Endometrial microvascular endothelial cells (primary cell): Measurements from ENCODE around the gene IMP3. TPM values are rescaled to one million over a fixed set of nuclear protein-coding genes. Genes with fewer than 3 reads are reported as not detected.

Experiments
- in situ Hi-C: cut with HindIII; loops from 2 replicates; pipeline ENCODE4 v1.10.0; 2017; ENCODE audit warnings: low sequenced_read_pairs, low pct_unique_long_range_greater_than_20kb; ENCODE audit errors: inconsistent ontology term
- total RNA-seq: library from RNA; depleted of rRNA; stranded (reverse); fragments of >200 nt; gene quantifications from one replicate; pipeline ENCODE4 v1.2.3, GENCODE V29; 2015; ENCODE audit errors: inconsistent ontology term

IMP3 gene
- total RNA-seq, 1 donor from 2014 or later = 79.8 TPM

- in situ Hi-C loops = no loop called here
These were observed 13.4 kb upstream of the IMP3 start for GRCh38 chr15:75653347-75653913.

- in situ Hi-C loops = no loop called here
These were observed 12.0 kb upstream of the IMP3 start for GRCh38 chr15:75651810-75652543.

- in situ Hi-C loops = no loop called here
These were observed 11.1 kb upstream of the IMP3 start for GRCh38 chr15:75650908-75651809.

- in situ Hi-C loops = no loop called here
These were observed 9.8 kb upstream of the IMP3 start for GRCh38 chr15:75649848-75650247.

DNA sequence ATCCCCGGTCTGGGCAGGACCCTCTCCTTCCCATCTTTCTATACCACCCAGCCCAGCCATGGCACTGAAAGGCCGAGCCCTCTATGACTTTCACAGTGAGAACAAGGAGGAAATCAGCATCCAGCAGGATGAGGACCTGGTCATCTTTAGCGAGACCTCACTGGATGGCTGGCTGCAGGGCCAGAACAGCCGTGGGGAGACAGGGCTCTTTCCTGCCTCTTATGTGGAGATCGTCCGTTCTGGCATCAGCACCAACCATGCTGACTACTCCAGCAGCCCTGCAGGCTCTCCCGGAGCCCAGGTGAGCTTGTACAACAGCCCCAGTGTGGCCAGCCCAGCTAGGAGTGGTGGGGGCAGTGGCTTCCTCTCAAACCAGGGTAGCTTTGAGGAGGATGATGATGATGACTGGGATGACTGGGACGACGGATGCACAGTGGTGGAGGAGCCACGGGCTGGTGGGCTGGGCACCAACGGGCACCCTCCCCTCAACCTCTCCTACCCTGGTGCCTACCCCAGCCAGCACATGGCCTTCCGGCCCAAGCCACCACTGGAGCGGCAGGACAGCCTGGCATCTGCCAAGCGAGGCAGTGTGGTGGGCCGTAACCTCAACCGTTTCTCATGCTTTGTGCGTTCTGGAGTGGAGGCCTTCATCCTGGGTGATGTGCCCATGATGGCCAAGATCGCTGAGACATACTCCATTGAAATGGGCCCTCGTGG, 9.2 kb upstream of the IMP3 start:
- in situ Hi-C loops = no loop called here

DNA sequence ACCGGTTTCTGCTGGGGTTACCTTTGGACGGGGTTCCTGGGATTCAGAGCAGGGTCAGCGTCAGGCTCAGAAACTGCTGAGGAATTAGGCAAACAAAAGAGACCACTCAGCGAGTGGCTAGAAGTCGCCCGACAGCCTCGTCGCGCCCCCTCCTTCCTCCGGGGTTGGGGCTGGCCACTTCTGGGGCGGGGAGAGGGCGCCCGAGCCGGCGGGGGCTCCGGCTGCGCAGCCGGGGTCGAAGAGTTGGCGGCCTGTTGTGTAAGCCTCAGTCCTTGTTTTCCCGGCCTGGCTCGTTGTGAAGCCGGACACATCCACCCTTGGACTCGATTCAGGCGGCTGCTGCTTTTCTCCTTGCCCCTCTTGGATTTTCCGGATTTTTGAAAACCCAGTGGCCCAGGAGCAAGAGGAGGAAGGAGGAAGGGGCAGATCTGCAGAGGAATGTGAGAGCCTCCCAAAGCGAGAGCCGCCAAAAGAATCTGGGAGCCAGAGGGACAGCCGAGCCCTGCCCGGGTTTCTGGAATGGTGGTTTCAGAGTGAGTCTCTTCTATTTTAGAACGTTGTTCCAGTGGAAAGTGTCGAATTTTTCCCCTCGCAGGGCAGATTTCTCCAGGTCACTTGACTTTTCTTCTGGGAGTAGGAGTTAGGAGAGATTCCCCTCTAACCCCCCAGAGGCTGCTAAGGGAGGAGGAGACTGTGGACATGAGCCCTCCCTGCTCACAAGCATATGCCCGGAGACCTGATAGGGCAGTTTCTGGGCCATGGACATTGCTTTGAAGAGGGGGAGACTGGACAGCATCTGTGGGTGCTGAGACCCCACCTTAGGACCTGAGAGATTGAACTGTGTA, 8.4 kb upstream of the IMP3 start:
- in situ Hi-C loops = no loop called here

- in situ Hi-C loops = no loop called here
These were observed 7.5 kb upstream of the IMP3 start, which contains the start of gene SNX33 for GRCh38 chr15:75647370-75648155. TSS of gene SNX33 (plus strand) at chr15:75647912. CDS start at chr15:75649103, 1,191 bp downstream.

DNA sequence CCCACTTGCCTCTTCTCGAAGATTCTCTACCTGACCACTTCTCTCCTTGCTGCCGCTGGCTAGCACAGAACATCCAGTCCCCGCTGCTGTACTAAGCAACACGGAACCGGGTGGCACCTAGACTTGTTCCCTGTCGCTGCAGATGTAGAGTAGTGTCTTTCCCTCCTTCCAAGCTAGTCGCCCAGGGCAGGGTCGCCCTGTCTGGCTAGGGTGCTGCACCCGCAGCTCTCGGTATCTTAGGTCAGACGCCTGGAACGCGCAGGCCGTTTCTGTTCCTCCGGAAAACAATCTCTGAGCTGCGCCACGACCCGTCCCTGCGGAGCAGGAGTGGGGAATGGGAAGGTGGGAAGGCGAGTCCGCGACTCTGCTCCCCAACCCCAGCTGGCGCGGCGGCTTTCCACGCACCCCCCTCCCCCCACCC, 6.9 kb upstream of the IMP3 start:
- in situ Hi-C loops = no loop called here

- in situ Hi-C loops = no loop called here
These were observed 6.3 kb upstream of the IMP3 start for GRCh38 chr15:75646112-75646943.

DNA sequence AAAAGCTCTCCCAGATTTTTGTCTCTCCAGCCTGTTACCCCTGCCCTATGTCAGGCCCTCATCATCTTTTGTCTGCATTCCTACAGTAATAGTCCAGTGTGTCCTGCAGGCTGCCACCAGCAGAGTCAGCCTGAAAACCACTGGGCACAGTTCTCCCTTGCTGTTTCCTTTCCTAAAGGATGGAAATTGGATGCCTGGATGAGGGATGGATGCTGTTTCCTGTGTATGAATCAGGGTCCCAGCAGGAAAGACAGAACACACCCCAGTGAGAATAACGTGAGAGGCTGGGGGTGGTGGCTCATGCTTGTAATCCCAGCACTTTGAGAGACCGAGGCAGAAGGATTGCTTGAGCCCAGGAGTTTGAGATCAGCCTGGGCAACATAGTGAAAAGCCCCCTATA, 4.4 kb upstream of the IMP3 start:
- in situ Hi-C loops = no loop called here

DNA sequence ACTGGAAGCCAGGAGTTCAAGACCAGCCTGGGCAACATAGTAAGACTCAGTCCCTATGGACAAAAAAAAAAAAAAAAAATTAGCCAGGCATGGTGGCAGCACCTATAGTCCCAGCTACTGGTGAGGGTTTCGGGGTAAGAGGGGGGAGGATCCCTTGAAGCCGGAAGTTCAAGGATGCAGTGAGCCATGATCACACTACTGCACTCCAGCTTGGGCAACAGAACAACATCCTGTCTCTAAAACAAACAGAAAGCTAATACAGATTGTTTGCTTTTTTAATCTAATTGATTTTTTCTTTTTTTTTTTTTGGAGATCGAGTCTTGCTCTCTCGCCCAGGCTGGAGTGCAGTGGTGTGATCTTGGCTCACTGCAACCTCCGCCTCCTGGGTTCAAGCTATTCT, 1.6 kb upstream of the IMP3 start:
- in situ Hi-C loops = no loop called here

- in situ Hi-C loops = no loop called here
These were observed 1.1 kb upstream of the IMP3 start for GRCh38 chr15:75641179-75641503.

- in situ Hi-C loops = no loop called here
These were observed 607 bp upstream of the IMP3 start for GRCh38 chr15:75640483-75641178.

- in situ Hi-C loops = no loop called here
These were observed 774 bp downstream of the IMP3 start for GRCh38 chr15:75639191-75639708.

DNA sequence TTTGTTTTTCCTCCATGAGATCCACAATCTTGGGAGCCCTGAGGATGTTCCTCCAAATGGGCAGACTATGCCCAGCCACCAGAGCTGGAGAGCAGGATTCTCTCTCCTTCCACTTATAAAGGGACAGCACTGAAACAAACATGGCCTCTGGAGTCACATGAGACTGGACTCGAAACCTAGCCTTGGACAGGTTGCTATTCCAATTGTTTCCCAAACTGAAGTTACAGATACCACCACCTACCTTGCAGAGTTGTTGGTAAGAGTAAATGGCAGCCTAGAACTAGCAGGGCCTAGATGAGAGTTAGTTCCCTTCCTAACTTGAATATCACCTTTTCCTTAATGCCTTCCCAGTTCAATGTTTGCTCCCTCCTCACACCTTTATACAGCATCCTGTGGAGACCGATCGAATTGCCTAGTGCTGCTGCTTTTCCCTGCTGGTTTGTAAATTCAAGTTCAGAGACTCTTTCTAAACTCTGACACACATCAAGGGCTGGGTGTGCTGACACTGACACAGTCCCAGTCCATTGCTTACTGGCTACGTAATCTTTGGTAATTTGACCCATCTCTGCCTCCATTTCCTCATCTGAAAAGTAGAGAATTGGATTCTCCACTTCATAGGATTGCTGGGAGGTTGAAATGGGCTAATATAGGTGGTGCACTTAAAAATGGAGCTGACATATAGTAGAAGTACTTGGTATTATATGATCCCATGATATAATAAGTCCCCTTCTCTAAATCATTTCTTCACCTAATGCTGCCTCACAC, 2.6 kb downstream of the IMP3 start:
- in situ Hi-C loops = no loop called here
